Measurements from ENCODE around the gene HIF3A.

HIF3A gene

GRCh38 chr19:46365561-46365960, 68.7 kb downstream of the HIF3A start:
- Histone ChIP-seq H3K27ac (ENCODE audit: low read depth, low read length, poor library complexity, severe bottlenecking) (no peak overlapping the region), H3K4me2 (ENCODE audit: low read length) (no peak overlapping the region), H3K9ac (ENCODE audit: low read length) (no peak overlapping the region), H3F3A (ENCODE audit: insufficient read depth, low read length) (no peaks in the 10 kb centered on the region; the same call in 1 of the 2 replicates), H3K4me1 (ENCODE audit: insufficient read depth, low read length, severe bottlenecking) (peaks cover 18% of the 10 kb centered on the region), H3K9me2 (ENCODE audit: low read depth, low read length) (no peaks in the 10 kb centered on the region), H4K20me1 (ENCODE audit: insufficient read depth, low read length) (no peaks in the 10 kb centered on the region), H3K79me2 (ENCODE audit: insufficient read depth, low read length) (peaks cover 14% of the 10 kb centered on the region), H3K9me3 (ENCODE audit: low read length) (no peaks in the 10 kb centered on the region), H2AFZ (ENCODE audit: low read length) (no peak overlapping the region), H3K4me3 (ENCODE audit: low read depth, low read length, poor library complexity, severe bottlenecking) (no peak overlapping the region), H3K27me3 (ENCODE audit: insufficient read depth, low read length) (no peaks in the 10 kb centered on the region), H3K36me3 (ENCODE audit: insufficient read depth, low read length) (peaks cover 51% of the 10 kb centered on the region)
- TF ChIP-seq CTCF (IDR thresholded peaks at IDR 0.05; ENCODE audit: low read length): no peak
- TF ChIP-seq EZH2 (IDR thresholded peaks at IDR 0.05; ENCODE audit: borderline replicate concordance, low read length): no peak

- Histone ChIP-seq H3K4me2 (ENCODE audit: low read length) (no peak overlapping the region), H3K27me3 (ENCODE audit: insufficient read depth, low read length) (no peaks in the 10 kb centered on the region), H3K4me3 (ENCODE audit: low read depth, low read length, poor library complexity, severe bottlenecking) (no peak overlapping the region), H3K9me3 (ENCODE audit: low read length) (no peaks in the 10 kb centered on the region), H4K20me1 (ENCODE audit: insufficient read depth, low read length) (no peaks in the 10 kb centered on the region), H3F3A (ENCODE audit: insufficient read depth, low read length) (no peaks in the 10 kb centered on the region; the same call in 1 of the 2 replicates), H3K4me1 (ENCODE audit: insufficient read depth, low read length, severe bottlenecking) (peaks cover 20% of the 10 kb centered on the region), H2AFZ (ENCODE audit: low read length) (no peak overlapping the region), H3K9me2 (ENCODE audit: low read depth, low read length) (no peaks in the 10 kb centered on the region), H3K27ac (ENCODE audit: low read depth, low read length, poor library complexity, severe bottlenecking) (no peak overlapping the region), H3K36me3 (ENCODE audit: insufficient read depth, low read length) (peaks cover 55% of the 10 kb centered on the region), H3K9ac (ENCODE audit: low read length) (no peak overlapping the region), H3K79me2 (ENCODE audit: insufficient read depth, low read length) (peaks cover 11% of the 10 kb centered on the region)
- no peak for TF ChIP-seq EZH2 (IDR thresholded peaks at IDR 0.05; ENCODE audit: borderline replicate concordance, low read length)
- TF ChIP-seq CTCF (IDR thresholded peaks at IDR 0.05; ENCODE audit: low read length): no peak
Observed at GRCh38 chr19:46366620-46367292, 69.9 kb downstream of the HIF3A start.

GRCh38 chr19:46367426-46367825, 70.6 kb downstream of the HIF3A start:
- Histone ChIP-seq H3K9me2 (ENCODE audit: low read depth, low read length) (no peaks in the 10 kb centered on the region), H3K27ac (ENCODE audit: low read depth, low read length, poor library complexity, severe bottlenecking) (no peak overlapping the region), H2AFZ (ENCODE audit: low read length) (no peak overlapping the region), H3K4me2 (ENCODE audit: low read length) (no peak overlapping the region), H3K27me3 (ENCODE audit: insufficient read depth, low read length) (no peaks in the 10 kb centered on the region), H4K20me1 (ENCODE audit: insufficient read depth, low read length) (no peaks in the 10 kb centered on the region), H3K79me2 (ENCODE audit: insufficient read depth, low read length) (peaks cover 5% of the 10 kb centered on the region), H3K4me3 (ENCODE audit: low read depth, low read length, poor library complexity, severe bottlenecking) (no peak overlapping the region), H3K4me1 (ENCODE audit: insufficient read depth, low read length, severe bottlenecking) (peaks cover 17% of the 10 kb centered on the region), H3F3A (ENCODE audit: insufficient read depth, low read length) (no peaks in the 10 kb centered on the region; the same call in 1 of the 2 replicates), H3K9me3 (ENCODE audit: low read length) (no peaks in the 10 kb centered on the region), H3K9ac (ENCODE audit: low read length) (no peak overlapping the region), H3K36me3 (ENCODE audit: insufficient read depth, low read length) (peaks cover 56% of the 10 kb centered on the region)
- TF ChIP-seq EZH2 (IDR thresholded peaks at IDR 0.05; ENCODE audit: borderline replicate concordance, low read length): no peak
- TF ChIP-seq CTCF (IDR thresholded peaks at IDR 0.05; ENCODE audit: low read length): no peak
